Osteoblast (primary cell): ENCODE results near the gene ZMIZ1. TPM values are rescaled to one million over a fixed set of nuclear protein-coding genes. Genes with fewer than 3 reads are reported as not detected.

Source experiments
- DNase-seq: peaks from one replicate; pipeline ENCODE4 v3.0.0; 2011; ENCODE audit warnings: low spot score, mixed read lengths; ENCODE audit not compliant: insufficient read length; ENCODE audit errors: missing footprints
- H2AFZ ChIP-seq: 2 replicates; pipeline ENCODE4 v1.6.0; 2011; ENCODE audit warnings: mild to moderate bottlenecking, low read length
- H3K27ac ChIP-seq: 2 replicates; pipeline ENCODE4 v1.5.1; 2011; ENCODE audit warnings: mild to moderate bottlenecking, low read depth, low read length, moderate library complexity
- H3K27me3 ChIP-seq: 2 replicates; pipeline ENCODE4 v1.6.0; 2012; ENCODE audit warnings: mild to moderate bottlenecking, control low read depth, inconsistent platforms, low read length, moderate library complexity; ENCODE audit not compliant: insufficient read depth
- H3K36me3 ChIP-seq: 2 replicates; pipeline ENCODE4 v1.5.1; 2011; ENCODE audit warnings: mild to moderate bottlenecking, low read length, control low read depth, moderate library complexity; ENCODE audit not compliant: insufficient read depth
- H3K4me1 ChIP-seq: 2 replicates; pipeline ENCODE4 v1.5.1; 2011; ENCODE audit warnings: mild to moderate bottlenecking, low read length, control low read depth, moderate library complexity; ENCODE audit not compliant: insufficient read depth
- H3K4me2 ChIP-seq: 2 replicates; pipeline ENCODE4 v1.6.0; 2011; ENCODE audit warnings: mild to moderate bottlenecking, low read length; ENCODE audit not compliant: insufficient read depth
- H3K4me3 ChIP-seq: fragments of 200-600 bp; sonication (generic); 3 replicates; pipeline ENCODE4 v1.5.1; 2012; ENCODE audit warnings: mild to moderate bottlenecking, low read length, inconsistent platforms; ENCODE audit not compliant: insufficient read depth
- H3K79me2 ChIP-seq: 2 replicates; pipeline ENCODE4 v1.6.0; 2012; ENCODE audit warnings: mild to moderate bottlenecking, low read length, control low read depth, inconsistent platforms; ENCODE audit not compliant: insufficient read depth
- H3K9me3 ChIP-seq: 2 replicates; pipeline ENCODE4 v1.5.1; 2011; ENCODE audit warnings: low read depth, low read length, control low read depth
- H4K20me1 ChIP-seq: 2 replicates; pipeline ENCODE4 v1.6.0; 2012; ENCODE audit warnings: mild to moderate bottlenecking, low read length, control low read depth; ENCODE audit not compliant: insufficient read depth
- CTCF ChIP-seq: IDR thresholded peaks from 2 replicates; pipeline ENCODE4 v1.5.1; 2011; ENCODE audit warnings: mild to moderate bottlenecking, low read depth, low read length, moderate library complexity; ENCODE audit errors: extremely low read depth
- total RNA-seq: library from RNA; depleted of rRNA; stranded (reverse); fragments of >200 nt; gene quantifications from 2 replicates; pipeline ENCODE4 v1.2.3, GENCODE V29; 2012

ZMIZ1 gene
- total RNA-seq, 1 donor, result 40.9 TPM

GRCh38 chr10:79082035-79082373, 13.2 kb downstream of the ZMIZ1 start:
- Histone ChIP-seq H3K27me3 (no peaks in the 10 kb centered on the region), H3K27ac (peak overlapping the region; percentile 95), H3K79me2 (peaks cover 100% of the 10 kb centered on the region), H4K20me1 (peaks cover 82% of the 10 kb centered on the region), H3K4me1 (peaks cover 70% of the 10 kb centered on the region), H3K4me2 (peak overlapping the region; percentile 61), H3K4me3 (no peak overlapping the region), H3K9me3 (no peaks in the 10 kb centered on the region), H2AFZ (no peak overlapping the region), H3K36me3 (peaks cover 4% of the 10 kb centered on the region)
- no peak for DNase-seq
- no peak for TF ChIP-seq CTCF

GRCh38 chr10:79082631-79083596, 14.1 kb downstream of the ZMIZ1 start:
- Histone ChIP-seq H3K4me3 (no peak overlapping the region), H3K36me3 (peaks cover 11% of the 10 kb centered on the region), H3K9me3 (no peaks in the 10 kb centered on the region), H2AFZ (no peak overlapping the region), H3K4me2 (no peak overlapping the region), H3K27ac (peak overlapping the region; percentile 95), H4K20me1 (peaks cover 84% of the 10 kb centered on the region), H3K27me3 (no peaks in the 10 kb centered on the region), H3K4me1 (peaks cover 67% of the 10 kb centered on the region), H3K79me2 (peaks cover 100% of the 10 kb centered on the region)
- no peak for DNase-seq
- TF ChIP-seq CTCF, result no peak

DNA sequence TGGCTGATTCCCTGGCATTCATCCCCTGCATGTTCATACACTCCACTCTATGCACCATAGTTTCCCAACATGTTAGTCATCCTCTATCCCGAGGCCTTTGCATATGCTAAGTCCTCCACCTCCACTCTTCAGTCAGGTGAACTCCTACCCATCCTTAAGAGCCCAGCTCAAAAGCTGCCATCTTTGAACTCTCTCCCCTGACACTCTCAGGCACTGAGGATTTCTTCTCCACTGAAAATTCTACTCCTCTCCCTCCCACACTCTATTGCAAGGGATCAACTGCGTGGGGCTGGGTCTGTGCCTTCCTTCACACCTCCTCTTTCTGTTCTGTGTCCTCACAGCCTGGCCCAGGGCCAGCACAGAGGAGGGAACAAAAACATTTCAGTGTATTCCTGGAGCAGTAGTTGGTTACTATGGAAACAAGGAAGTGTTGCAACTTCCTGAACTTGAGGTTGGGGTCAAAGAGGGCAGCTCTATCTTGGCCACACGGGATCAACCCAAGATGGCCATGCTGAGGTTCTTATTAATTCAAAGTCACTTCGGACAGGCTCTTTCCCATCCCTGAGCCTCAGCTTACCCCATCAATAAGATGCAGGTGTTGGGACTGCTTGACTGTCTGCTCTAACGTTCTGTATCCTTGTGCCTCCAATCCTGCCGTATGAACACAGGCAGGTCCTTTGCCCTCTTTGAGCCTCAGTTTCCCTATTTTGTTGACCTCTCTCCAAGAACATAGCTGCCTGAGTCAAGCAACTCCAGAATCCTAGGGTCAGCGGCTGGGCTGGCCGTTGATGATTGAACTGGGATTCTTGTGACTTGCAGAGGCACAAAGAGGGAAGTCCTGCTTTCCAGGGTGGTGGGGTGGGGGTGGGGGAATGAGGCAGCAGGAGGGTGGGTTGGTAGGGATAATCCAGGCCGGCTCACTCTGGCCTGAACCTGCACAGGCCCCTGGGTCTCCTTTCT, 15.5 kb downstream of the ZMIZ1 start:
- Histone ChIP-seq H3K36me3 (peaks cover 11% of the 10 kb centered on the region), H4K20me1 (peaks cover 86% of the 10 kb centered on the region), H3K27me3 (no peaks in the 10 kb centered on the region), H3K79me2 (peaks cover 100% of the 10 kb centered on the region), H3K4me3 (no peak overlapping the region), H3K9me3 (no peaks in the 10 kb centered on the region), H3K27ac (peak overlapping the region; percentile 95), H2AFZ (no peak overlapping the region), H3K4me2 (peak overlapping the region; percentile 14), H3K4me1 (peaks cover 53% of the 10 kb centered on the region)
- DNase-seq, result peak; percentile 91
- no peak for TF ChIP-seq CTCF
